Right renal pelvis (tissue), 4 donors: ENCODE data around the gene RPP30. TPM values are rescaled to one million over a fixed set of nuclear protein-coding genes. Genes with fewer than 3 reads are reported as not detected.
A peak's percentile ranks its signal among the peaks of the same experiment; 100 is the strongest.

Source experiments
- DNase-seq, 4 donors: peaks; one replicate each; pipeline ENCODE4 v3.0.0-alpha.2; 2013; ENCODE audit warnings: low read depth in 4 of 4, low spot score in 3 of 4, missing footprints in 1 of 4
- polyA plus RNA-seq, 4 donors: library from polyadenylated mRNA; unstranded; fragments of 120-200 nt; gene quantifications; one replicate each; pipeline ENCODE4 v1.2.1, GENCODE V29; 2013; ENCODE audit not compliant: insufficient read length in 4 of 4

The RPP30 gene
- polyA plus RNA-seq = 10 to 100 TPM; 58.5 to 65.9 (median 60.9) TPM

DNA sequence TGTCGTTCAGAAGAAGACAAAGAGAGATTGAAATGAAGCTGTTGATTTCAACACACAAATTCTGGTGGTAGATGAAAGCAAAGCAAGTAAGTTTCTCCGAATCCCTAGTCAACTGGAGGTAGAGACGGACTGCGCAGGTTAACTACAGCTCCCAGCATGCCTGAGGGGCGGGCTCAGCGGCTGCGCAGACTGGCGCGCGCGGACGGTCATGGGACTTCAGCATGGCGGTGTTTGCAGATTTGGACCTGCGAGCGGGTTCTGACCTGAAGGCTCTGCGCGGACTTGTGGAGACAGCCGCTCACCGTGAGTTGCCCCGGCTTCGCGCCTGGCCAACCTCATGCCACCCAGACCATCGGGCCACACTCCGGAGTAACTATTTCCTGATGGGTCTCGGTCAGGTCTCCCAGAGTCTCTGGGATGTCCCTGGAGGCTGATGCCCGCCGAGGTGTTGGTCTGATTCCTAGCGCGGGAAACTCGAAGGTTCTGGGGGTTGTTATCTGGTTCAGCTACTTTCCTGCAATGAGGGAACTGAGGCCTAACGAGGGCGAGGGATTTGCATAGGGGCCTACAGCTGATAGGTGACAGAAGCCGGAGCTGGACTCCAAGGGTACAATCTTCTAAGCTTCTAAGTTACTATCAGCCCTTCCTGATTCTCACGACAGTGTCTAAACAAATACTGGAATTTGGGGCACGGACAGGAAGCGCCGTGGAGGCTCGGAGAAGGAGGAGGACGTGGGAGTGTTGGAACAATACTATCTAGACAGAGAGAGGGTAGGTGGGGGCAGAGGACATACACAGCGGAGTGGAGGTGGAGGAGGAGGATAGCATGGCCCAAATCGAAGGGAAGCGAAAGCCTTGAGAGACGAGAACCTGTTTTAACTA is at the start of gene RPP30:
Gene RPP30 (plus strand): TSS at position 209 of the 882 bp plus-strand sequence. CDS start 13 bp downstream, at position 222.
- peak; percentile 50 to 65 (median 61) for DNase-seq

- no peak for DNase-seq
These were observed 49.3 kb upstream of the RPP30 start for GRCh38 chr10:90822508-90822907.

GRCh38 chr10:90832111-90832510 is 39.7 kb upstream of the RPP30 start:
- DNase-seq = no peak

GRCh38 chr10:90834326-90834725 is 37.4 kb upstream of the RPP30 start:
- no peak for DNase-seq

DNA sequence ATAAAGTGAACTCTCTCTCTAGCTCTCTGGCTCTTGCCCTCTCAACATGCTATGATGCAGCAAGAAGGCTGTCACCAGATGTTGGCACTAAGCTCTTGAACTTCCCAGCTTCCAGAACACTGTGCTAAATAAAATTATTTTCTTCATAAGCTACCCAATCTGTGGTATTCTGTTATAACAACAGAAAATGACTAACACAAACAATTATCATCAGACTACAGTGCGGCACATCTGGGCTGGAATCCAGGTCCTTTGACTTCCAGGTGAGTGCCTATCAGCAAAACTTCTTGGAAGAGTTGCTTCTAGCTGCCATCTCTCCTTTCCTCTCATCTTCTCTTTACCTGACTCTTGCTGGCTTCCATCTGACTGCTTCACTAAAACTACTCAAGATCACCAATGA is 34.3 kb upstream of the RPP30 start:
- no peak for DNase-seq

- no peak for DNase-seq
These were observed 29.0 kb upstream of the RPP30 start for GRCh38 chr10:90842725-90843124.

DNA sequence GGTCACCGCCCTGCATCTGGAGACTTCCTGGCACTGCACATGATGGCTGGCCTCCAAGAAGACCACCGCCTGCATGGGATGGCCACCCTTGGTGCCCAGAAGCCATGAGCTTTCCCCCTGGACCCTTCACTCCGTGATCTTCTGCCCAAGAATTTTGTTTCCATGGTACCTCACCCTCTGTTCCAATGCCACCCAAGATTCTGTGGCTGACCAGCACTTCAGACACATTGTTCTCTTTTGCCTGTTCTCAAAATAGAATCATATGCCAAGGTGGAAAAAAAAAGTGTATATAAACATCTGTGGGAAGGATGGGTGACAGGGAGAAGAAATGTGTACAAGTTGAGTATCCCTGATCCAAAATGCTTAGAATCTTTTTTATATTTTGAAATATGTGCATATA is 26.0 kb upstream of the RPP30 start:
- no peak for DNase-seq

DNA sequence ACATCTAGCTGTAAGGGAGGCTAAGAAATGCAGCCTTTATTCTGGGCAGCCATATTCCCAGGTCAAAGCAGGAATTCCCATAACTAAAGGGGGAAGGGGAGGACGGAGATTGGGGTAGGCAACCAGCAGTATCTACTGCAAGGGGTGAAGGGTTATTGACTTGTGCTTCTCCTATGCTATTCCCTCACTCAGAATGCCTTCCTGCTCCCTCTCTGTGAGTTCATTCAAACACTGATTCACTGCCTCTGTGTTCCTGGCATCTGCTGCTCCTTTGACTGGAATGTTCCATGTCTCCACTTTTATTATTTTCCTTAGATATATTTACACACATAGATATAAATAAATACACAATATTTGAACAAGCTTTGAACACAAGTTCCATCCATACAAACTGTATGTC is 25.0 kb upstream of the RPP30 start:
- DNase-seq = no peak

- DNase-seq = no peak
These were observed 24.3 kb upstream of the RPP30 start for GRCh38 chr10:90847436-90847835.

DNA sequence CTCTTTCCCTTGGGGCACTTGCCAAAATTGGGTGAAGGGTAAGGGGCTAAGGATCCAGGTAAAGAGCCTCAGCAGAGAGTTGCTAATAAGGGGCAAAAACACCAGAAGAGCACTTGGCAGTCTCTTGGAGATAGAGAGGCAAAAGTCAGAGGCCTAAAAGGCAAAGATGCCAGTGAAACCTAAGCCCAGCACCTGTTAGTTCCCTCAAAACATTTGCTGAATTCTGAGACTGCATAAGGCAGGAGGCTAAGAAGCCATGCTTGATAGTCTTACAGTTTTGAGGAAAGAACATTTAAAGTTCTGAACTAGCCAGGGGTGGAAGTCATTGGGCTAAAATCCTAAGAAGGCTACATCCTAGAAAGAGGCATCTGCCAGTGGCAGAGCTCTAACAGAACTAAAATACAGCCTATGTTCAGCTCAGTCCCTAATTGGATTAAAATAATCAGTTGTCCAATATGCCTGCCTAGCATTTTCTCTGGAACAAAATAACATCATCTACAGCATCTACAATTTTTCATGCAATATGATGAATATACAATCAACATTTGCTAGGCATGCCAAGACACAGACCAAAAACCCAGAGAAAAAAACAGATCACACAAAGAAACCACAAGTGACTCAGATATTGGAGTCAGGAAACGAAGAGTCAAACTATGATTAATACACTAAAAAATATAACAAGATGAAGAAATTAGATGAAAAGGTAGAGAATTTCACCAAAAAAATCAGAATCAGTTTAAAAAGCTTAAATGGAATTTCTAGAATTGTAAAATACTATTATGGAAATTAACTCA is 21.6 kb upstream of the RPP30 start:
- no peak for DNase-seq

DNA sequence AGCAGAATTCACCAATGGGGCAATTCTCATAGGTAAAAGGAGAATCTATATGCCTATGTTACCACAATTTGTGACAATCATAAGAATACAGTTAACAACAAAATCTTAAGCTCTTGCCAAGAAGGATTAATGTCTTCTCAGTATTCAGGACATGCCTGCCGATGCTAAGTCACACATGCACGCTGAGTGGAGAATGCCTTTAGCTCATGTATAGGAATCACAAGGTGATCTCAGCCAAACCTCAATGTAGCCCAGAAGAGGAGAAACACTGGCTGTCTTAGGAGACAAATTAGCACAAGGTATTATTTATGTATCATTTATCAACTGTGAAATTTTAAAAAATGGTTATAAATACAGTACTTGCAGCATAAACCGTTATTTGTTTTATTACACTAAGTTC is 16.6 kb upstream of the RPP30 start:
- no peak for DNase-seq

DNA sequence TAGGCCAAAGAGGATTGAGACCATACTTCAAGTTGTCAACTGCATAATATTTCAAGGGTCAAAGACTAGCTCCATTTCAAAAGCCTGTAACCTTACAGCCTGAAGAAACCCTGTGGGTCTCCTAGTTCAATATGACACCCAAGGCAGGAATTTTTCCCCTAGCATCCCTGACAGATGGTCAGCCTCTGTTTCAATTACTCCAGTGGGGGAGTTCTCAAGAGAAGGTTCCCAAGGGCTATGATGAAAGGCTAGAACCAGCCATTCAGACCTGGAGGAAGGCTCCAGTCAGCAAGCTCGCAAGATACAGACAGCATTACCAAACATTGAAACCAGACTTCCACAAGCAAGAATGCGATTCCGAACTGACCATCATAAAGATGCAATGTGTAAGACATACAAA is 15.5 kb upstream of the RPP30 start:
- DNase-seq = no peak

DNA sequence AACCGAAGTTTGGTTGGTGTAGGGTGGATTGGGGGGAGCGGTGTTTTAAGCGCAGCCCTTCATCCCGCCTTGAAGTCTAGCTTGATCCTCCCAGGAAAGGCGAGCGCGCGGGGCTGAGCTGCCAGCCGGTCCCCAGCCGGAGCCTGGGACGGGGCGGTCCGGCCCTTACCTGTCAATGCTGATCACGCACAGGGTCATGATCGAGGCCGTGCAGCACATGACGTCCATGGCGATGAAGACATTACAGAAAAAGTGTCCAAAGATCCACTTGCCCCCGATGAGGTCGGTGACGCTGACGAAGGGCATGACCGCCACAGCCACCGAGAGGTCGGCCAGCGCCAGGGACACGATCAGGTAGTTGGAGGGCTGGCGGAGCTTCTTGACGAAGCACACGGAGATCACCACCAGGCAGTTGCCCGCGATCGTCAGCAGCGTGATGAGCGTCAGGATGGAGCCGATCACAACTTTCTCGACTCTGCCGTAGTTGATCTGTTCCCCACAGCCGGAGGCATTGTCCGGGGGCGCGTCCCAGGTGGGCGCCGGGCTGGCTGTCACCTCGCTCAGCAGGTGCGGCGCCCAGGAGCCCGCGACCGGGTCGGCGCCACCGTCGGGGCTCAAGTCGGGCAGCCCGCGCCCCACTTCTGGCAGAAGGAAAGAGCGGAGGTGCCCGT is 14.7 kb upstream of the RPP30 start:
- DNase-seq = no peak

DNA sequence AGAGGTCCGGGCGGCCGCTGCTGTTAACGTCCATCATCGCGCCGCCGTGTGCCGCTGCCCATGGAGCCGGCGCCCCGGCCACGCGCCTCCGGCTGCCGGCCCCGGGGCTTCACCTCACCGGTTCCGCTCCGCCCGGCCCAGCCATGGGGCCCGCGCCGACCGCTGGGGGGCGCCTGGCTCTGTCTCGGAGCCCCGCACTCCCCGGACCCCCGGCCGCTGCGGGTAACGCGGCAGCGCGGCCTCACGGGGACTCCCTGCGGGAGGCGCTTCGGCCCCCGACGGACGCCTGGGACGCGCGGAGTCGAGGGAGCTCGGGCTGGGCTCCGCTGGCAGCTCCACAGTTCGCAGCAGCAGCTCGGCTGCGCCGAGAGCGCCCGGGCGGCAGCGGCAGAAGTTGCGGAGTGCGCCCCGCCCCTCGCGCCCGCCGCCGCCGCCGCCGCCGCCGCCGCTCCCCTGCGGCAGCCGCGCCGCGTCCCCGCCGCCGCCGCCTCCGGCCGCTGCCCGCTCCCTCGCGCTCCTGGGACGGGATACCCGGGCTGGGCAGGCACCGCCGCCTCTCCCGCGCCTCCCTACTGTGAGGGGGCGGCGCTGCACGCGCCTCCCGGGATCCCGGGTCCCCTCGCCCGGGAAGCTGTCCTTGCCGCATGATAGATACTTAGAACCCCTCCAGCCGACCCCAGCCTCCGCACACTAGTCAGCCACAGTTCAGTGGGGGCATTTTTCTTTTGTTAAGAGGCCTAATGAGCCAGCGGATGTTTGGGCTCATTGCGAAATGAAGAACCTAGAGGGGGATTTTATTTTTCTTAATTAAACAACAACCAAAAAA is 13.9 kb upstream of the RPP30 start, which contains the start of gene HTR7:
Gene HTR7 (minus strand): TSS at position 405 of the 826 bp plus-strand sequence. CDS start 368 bp downstream, at position 37.
- peak in 3 of 4 donors; percentile 35 to 38 (median 36) for DNase-seq

DNA sequence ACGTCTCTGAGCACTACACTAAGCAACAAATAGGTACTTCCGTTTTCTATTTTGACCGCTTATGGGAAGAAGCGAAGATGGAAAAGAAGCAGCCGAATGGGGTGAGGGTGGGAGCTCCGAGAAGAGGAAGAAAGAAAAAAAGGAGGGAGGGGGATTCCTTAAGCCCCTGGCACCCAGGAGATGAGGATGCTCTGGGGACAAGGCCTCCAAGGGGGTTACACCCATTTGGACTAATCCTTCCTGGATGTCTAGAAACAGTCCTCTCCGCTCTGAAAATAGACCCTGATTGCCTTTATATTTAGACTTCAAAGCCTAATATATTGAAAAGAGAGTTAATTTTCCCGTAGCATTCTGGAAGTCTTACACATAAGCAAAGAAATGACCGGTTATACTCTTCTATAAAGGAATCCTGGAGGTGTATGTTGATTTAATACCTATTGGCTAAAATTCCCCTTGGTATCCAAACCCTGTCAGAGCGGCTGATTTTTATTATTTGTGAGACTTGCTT is 13.3 kb upstream of the RPP30 start:
- no peak for DNase-seq

DNA sequence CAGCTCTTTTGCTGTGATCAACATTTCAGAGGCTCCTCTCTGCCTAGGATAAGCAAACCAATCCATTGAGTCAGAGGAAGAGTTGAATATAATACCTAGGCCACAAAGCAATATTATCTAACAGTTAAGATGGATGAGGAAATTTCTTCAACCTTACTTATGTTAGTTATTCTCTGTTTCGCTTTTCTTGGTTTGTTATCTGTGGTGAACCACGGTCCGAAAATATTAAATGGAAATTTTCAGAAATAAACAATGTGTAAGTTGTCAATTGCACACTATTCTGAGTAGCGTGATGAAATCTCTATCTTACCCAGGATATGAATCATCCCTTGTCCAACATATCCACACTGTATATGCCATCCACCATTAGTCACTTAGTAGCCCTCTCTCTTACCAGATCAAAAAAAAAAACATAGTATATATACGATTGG is 12.4 kb upstream of the RPP30 start:
- DNase-seq = no peak

DNA sequence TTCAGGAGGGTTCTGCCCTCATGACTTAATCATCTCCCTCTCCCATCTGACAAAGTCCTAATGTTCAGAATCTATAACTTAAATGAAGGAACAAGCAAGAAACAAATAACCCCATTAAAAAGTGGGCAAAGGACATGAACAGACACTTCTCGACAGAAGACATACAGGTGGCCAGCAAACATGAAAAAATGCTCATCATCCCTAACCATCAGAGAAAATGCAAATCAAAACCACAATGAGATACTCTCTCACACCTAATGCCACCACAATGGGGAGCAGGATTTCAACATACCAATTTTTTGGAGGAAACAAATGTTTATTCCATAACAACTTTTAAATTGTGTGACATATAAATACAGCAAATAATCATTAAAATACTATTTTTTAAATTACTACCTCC is 11.0 kb upstream of the RPP30 start:
- DNase-seq = no peak

- no peak for DNase-seq
These were observed 8.8 kb upstream of the RPP30 start for GRCh38 chr10:90862908-90863514.

DNA sequence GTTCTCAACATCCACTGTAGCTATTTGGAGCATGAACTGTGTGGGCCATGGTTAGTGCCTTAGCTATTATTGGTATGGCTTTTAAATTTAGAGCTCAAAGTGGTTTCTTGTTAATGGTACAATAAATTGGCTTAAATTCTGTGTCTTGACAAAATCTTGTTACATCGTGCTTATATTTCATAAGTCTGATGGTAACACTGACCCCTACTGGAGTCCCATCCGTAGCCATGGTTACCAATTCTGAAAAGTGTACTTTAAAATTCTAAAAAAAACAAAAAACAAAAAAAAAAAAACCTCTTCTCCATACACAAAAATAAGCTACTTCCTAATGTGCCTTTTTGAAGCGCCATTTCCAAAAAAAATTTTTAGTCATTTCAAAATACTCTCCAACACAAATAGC is 6.4 kb upstream of the RPP30 start:
- DNase-seq = no peak
